Fibroblast of villous mesenchyme (primary cell): ENCODE measurements around the gene MAS1. TPM values are rescaled to one million over a fixed set of nuclear protein-coding genes. Genes with fewer than 3 reads are reported as not detected.
"Not testable (repeated sequence)": the region's sequence is repeated elsewhere in the genome, so short reads cannot be mapped to it uniquely, and the experiment has no call there.

Source experiments
- DNase-seq: peaks from one replicate; pipeline ENCODE4 v3.0.0-alpha.2; 2010; ENCODE audit warnings: low read depth
- H3K4me3 ChIP-seq: 2 replicates; pipeline ENCODE4 v1.5.1; 2011; ENCODE audit warnings: low read depth, mild to moderate bottlenecking, low read length
- total RNA-seq: library from RNA; depleted of rRNA; stranded (reverse); fragments of >200 nt; gene quantifications from 2 replicates; pipeline ENCODE4 v1.2.3, GENCODE V29; 2012
- TF ChIP-seq, protein P1 (sequence below): IDR thresholded peaks from 2 replicates; pipeline ENCODE4 v1.5.1; 2012; ENCODE audit warnings: low read depth, mild to moderate bottlenecking, low read length; ENCODE audit not compliant: insufficient read depth

Gene MAS1
- total RNA-seq, 1 donor, result not detected

GRCh38 chr6:159858259-159858658 is 32.5 kb upstream of the MAS1 start:
- no peak for DNase-seq
- TF ChIP-seq, protein P1, sequence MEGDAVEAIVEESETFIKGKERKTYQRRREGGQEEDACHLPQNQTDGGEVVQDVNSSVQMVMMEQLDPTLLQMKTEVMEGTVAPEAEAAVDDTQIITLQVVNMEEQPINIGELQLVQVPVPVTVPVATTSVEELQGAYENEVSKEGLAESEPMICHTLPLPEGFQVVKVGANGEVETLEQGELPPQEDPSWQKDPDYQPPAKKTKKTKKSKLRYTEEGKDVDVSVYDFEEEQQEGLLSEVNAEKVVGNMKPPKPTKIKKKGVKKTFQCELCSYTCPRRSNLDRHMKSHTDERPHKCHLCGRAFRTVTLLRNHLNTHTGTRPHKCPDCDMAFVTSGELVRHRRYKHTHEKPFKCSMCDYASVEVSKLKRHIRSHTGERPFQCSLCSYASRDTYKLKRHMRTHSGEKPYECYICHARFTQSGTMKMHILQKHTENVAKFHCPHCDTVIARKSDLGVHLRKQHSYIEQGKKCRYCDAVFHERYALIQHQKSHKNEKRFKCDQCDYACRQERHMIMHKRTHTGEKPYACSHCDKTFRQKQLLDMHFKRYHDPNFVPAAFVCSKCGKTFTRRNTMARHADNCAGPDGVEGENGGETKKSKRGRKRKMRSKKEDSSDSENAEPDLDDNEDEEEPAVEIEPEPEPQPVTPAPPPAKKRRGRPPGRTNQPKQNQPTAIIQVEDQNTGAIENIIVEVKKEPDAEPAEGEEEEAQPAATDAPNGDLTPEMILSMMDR, result no peak
- H3K4me3 ChIP-seq, result no peak overlapping the region

DNA sequence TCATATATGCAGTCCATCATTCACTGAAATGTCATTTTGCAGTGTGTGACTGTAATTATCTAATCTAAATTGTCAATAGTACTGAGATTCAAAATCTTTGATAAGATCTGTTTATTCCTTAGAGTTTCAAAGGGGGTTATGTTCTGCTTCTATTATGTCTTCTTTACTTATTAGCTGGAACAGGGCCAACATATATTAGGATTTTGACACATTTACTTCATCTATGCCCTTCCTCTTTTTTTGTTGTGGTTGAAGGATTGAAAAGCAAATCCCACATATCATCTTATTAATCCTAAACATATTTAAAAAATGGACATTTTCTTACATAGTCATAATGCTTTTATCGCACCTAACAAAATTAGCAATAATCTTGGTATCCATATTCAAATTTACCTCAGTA is 30.3 kb upstream of the MAS1 start:
- TF ChIP-seq, protein P1, result no peak
- no peak for DNase-seq
- H3K4me3 ChIP-seq, result no peak overlapping the region

GRCh38 chr6:159862103-159862502 is 28.7 kb upstream of the MAS1 start:
- TF ChIP-seq, protein P1, result no peak
- no peak for DNase-seq
- no peak overlapping the region for H3K4me3 ChIP-seq

GRCh38 chr6:159863341-159863740 is 27.4 kb upstream of the MAS1 start:
- DNase-seq, result peak; percentile 79
- not testable (repeated sequence) for H3K4me3 ChIP-seq
- TF ChIP-seq, protein P1, result peak; percentile 56

DNA sequence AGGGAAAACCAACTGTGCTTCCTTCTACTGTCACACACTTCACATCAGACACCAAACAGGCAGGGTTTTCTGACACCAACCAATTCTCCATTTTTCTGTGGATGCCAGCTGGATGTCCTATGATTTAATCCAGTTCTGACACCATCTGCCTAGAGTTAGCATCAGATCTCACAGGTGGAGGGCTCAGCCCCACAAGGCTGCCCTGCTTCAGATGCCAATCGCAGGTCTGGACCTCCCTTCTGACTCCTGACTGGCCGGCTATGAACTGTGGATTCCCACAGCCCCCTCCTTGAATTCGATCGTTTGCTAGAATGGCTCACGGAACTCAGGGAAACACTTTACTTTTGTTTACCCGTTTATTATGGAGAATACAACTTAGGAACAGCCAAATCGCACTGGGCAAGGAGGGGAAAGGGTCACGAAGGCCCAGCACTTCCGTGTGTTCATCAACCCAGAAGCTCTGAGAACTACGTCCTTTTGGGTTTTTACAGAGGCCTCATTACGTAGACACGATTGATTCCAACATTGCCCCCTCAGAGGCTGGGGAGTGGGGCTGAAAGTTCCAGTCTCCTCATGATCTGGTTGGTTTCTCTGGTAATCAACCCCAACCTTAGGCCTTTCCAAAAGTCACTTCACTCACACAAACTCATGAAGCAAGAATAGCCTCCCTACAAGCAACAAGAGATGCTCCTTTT is 25.4 kb upstream of the MAS1 start:
- DNase-seq, result no peak
- no peak overlapping the region for H3K4me3 ChIP-seq
- TF ChIP-seq, protein P1, result no peak

- TF ChIP-seq, protein P1, result no peak
- no peak for DNase-seq
Measured at GRCh38 chr6:159866286-159867247, 24.2 kb upstream of the MAS1 start.

More at GRCh38 chr6:159866286-159867247, 24.2 kb upstream of the MAS1 start:
- H3K4me3 ChIP-seq, result no peak overlapping the region
